Measurements from ENCODE around the gene PCSK9.

DNA sequence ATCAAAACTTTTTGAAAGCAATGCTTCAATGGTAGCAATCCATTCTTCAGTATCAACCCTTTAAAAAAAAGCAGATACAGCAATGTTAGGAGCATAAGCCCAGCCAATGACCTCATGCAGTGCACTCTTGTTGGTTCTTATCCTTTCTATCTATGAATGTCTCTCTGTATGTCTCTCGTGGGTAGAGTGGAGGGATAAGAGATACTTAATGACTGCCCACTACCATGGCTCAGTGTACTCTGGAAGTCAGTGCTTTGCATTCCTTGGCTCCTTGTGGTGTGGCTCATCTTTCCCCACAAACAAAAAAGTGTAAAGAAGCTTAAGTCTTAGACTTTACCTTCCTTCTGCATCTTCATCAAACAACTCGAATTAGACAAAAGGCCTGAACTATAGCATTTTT lies 50.3 kb downstream of the PCSK9 start:
- no peak for TF ChIP-seq NFXL1 (CRISPR knock-in tag; IDR thresholded peaks at IDR 0.05)
- TF ChIP-seq MTF1 (CRISPR knock-in tag; IDR thresholded peaks at IDR 0.05; ENCODE audit: borderline replicate concordance): no peak
- TF ChIP-seq CTCF (IDR thresholded peaks at IDR 0.05 in 2 of 3, conservative IDR thresholded peaks at IDR 0.05 in 1 of 3; ENCODE audit: insufficient read depth in 2 of 3, low read depth in 1 of 3, low read length in 3 of 3): no peak
- TF ChIP-seq HCFC1 (IDR thresholded peaks at IDR 0.05; ENCODE audit: low read depth, low read length): no peak
- TF ChIP-seq E2F1 (CRISPR knock-in tag; IDR thresholded peaks at IDR 0.05): no peak
- TF ChIP-seq ZNF143 (CRISPR knock-in tag; IDR thresholded peaks at IDR 0.05): no peak
- no peak for TF ChIP-seq RAD21 (CRISPR knock-in tag; conservative IDR thresholded peaks at IDR 0.05 in 1 of 2, IDR thresholded peaks at IDR 0.05 in 1 of 2)
- no peak for TF ChIP-seq PHF8 (IDR thresholded peaks at IDR 0.05; ENCODE audit: borderline replicate concordance, low read length)
- TF ChIP-seq NFE2L1 (tag; IDR thresholded peaks at IDR 0.05; ENCODE audit: borderline replicate concordance, low read depth): no peak
- TF ChIP-seq BACH1 (tag; IDR thresholded peaks at IDR 0.05): no peak
